ENCODE measurements around the gene AHCYL2.
"Not testable (repeated sequence)": the region's sequence is repeated elsewhere in the genome, so short reads cannot be mapped to it uniquely, and the experiment has no call there.

The AHCYL2 gene

DNA sequence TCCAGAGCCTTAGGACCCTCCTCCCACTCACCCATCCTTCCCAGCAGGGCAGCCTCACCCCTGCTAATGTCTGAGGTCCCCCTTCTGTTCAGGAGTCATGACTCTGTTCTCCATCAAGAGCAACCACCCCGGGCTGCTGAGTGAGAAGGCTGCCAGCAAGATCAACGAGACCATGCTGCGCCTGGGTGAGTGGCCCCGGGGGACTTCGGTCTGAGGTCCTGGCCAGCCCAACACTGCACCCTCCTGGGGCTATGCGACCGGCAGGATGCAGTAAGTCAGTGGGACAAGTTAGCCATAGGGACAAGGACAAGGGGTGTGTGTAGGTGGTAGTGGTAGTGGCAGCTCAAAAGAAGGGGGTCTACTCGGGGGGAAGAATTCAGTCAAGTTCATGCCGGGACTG, 16.2 kb upstream of the AHCYL2 start:
- no peak for DNase-seq (ENCODE audit: low spot score)

DNA sequence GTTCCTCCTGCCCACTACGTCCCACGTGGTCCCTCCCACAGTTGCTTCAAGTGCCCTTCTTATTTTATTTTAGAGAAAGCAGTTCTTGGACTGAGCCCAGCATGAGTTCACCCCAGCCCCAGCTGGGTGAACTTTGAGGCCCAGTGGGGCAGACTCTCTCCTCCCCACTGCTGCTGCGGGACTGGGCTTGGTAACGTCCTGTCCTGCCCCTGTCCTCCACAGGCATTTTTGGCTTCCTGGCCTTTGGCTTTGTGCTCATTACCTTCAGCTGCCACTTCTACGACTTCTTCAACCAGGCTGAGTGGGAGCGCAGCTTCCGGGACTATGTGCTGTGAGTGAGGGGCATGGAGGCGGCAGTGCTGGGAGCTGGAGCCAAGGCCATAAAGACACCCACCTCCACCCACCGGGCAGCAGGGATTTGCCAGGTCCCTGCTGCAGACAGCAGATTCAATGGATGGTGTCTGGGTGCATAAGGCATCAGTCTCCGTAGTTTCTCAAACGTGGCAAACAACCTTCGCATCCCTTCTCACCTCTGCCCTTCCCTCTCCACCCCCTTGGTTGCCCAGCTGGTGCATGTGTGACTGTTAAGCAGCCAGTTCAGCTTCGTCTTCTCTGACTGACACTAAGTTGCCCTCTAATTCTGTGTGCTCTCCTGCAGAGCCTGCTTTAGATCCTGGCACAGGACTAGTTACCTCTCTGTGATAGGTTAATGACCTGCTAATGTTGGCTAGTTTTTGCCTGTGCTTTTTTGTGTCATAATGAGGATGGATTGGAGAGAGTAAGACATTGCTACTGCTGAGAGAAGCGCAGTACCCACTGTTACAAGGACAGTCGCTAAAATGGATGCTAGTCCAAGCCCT, 15.5 kb upstream of the AHCYL2 start:
- DNase-seq (ENCODE audit: low spot score): no peak

GRCh38 chr7:129210256-129210988, 14.4 kb upstream of the AHCYL2 start:
- peak; percentile 43 for DNase-seq (ENCODE audit: low spot score)

DNA sequence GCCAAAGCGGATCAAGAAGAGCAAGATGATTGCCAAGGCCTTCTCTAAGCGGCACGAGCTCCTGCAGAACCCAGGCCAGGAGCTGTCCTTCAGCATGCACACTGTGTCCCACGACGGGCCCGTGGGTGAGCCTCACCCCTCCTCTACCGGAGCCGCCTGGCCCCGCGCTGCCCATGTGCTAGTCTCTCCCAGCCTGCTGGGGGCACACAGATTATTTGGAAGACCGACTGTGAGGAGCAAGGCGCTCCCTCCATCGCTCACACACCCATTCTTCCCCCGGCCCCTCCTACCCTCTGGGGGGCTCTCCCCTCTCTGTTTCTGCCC, 13.9 kb upstream of the AHCYL2 start:
- DNase-seq (ENCODE audit: low spot score): no peak

- DNase-seq (ENCODE audit: low spot score): no peak
Observed at GRCh38 chr7:129212126-129212525, 12.7 kb upstream of the AHCYL2 start.

GRCh38 chr7:129212596-129212995, 12.2 kb upstream of the AHCYL2 start:
- no peak for DNase-seq (ENCODE audit: low spot score)

DNA sequence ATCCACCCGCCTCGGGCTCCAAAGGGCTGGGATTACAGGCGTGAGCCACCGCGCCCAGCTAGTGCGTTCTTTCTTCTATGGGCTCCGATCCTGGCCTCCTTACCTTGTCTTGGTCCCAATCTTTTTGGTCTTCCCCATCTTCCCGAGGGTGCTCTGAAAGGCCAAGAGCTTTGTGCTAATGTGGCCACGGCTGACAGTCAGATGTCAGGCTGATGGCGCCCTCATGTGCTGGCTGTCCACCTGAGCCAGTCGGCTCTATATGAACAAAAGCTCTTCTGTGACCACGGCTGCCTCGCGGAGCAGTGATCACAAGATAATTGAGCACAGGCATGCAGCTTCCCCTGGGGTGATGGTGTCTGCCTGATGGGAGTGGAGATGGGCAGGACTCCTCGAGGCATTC, 11.0 kb upstream of the AHCYL2 start:
- peak; percentile 72 for DNase-seq (ENCODE audit: low spot score)

- not testable (repeated sequence) for DNase-seq (ENCODE audit: low spot score)
Observed at GRCh38 chr7:129215691-129216090, 9.1 kb upstream of the AHCYL2 start.

- not testable (repeated sequence) for DNase-seq (ENCODE audit: low spot score)
Observed at GRCh38 chr7:129216101-129216715, 8.6 kb upstream of the AHCYL2 start.

DNA sequence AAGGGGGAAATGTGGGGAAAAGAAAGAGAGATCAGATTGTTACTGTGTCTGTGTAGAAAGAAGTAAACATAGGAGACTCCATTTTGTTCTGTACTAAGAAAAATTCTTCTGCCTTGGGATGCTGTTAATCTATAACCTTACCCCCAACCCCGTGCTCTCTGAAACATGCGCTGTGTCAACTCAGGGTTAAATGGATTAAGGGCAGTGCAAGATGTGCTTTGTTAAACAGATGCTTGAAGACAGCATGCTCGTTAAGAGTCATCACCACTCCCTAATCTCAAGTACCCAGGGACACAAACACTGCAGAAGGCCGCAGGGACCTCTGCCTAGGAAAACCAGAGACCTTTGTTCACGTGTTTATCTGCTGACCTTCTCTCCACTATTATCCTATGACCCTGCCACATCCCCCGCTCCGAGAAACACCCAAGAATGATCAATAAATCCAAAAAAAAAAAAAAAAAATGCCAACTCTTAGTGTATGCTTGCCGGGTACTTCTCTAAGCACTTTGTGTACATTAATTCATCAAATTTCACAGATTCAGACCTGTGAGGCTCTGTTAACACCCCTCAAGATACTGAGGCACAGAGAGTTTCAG, 7.9 kb upstream of the AHCYL2 start:
- DNase-seq (ENCODE audit: low spot score): not testable (repeated sequence)

GRCh38 chr7:129218514-129219062, 6.2 kb upstream of the AHCYL2 start:
- DNase-seq (ENCODE audit: low spot score): peak; percentile 89

- not testable (repeated sequence) for DNase-seq (ENCODE audit: low spot score)
Observed at GRCh38 chr7:129219166-129219565, 5.7 kb upstream of the AHCYL2 start.

DNA sequence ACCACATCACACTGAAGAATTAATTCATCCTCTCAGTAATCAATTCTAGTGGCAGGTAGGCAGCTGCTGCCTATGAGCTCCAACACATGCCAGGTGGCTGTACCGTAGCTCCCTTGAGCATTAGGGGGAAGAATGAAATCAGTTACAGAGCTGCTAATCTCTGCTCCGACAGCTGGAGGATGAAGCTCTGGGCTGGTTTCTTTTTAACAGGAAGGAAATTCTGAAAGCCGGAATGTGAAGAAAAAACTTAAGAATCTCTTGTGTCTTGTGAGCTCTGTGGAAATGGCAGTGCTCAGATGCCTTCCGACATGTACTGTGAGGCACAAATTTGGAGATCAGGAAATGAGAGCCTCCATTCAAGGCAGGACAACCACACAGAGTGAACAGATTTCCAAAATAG, 2.8 kb upstream of the AHCYL2 start:
- no peak for DNase-seq (ENCODE audit: low spot score)

GRCh38 chr7:129225206-129225930, 538 bp downstream of the AHCYL2 start:
- peak; percentile 49 for DNase-seq (ENCODE audit: low spot score)

DNA sequence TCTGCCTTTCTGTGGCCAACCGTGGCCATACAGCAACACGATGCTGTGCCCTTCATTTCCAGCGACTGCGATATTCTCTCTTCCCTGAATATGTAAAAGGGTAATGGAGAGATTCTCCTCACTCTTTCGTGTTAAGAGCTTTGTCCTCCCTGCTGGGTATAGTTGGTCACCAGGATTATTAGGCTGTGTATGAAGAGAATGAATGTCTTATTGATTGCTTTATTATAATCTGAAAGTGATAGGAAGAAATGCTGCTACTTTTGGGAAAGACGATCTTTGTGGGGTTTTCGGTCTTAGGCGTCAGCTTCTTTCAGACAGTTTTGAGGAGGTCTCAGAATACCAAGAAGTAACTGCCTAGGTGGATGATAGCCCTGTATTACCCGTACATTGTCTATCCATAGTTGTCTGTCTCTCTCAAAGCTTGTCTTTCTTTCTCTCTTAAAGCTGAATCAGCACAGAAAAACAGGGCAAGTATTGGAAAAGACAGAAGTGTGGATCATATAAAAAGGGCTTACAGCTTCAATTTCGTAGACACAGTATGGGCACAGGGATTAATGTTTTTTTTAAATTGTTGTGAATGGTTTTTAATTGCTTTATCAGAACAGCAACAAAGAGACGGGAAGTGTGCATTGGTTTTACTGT, 1.2 kb downstream of the AHCYL2 start:
- DNase-seq (ENCODE audit: low spot score): no peak

DNA sequence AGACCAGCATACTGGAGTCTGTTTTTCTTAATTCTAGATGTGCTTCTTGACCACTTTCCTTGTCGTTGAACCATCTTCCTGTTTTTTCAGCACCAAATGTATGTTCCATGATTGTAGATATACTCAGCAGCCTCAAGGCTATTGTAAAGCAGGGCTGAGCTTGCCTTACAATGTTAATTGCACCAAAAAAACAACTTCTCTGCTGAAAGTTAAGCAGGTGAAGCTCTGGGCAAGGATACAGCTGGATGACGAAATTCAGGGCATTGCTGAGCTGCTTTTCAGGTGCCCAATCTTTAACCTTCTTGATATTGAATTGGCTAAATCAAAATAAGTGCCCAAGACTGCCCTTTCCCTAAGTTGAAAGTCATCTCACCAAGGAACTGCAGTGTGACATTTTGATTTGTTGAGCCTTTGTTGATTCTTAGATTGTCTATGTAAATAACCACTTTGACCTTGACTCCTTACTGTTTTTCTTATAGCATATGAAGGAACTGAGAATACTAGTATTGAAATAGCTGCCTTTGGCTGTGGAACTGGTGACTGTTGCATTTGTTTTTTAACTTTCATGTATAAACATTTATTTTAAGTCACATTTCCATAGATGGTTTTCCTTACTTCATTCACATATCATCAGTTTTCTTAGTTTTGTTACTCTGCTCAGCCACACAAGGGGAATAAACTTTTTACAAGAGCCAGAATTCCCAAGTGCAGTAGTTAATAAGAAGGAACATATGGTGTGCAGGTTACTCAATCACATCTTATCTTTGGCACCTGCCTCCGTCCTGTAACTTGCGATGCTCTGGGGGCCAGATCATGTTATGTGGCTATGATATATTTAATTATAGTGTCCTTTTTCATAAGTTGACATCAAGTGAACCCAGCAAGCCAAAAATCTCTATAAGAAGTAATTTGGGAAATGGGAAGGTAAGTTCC, 3.1 kb downstream of the AHCYL2 start:
- no peak for DNase-seq (ENCODE audit: low spot score)

DNA sequence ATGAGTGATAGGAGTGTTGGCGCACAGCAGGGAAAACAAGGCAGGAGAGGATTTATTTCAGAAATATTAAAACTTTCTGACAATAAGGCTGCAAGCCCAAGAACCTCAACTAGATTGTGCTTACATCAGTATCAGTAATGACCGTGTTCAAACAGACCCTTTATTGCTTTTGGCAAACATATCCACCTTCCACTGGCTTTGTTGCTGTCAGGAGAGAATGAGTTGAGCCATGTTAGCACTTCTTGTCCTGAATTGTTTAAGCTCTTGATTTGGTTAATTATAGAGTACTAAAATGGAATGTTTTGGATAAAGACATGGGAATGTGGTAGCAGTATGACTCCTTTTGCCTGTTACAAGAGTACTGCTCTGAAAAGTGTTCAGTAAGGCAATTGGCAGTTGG, 3.8 kb downstream of the AHCYL2 start:
- DNase-seq (ENCODE audit: low spot score): no peak

GRCh38 chr7:129231666-129232065, 6.8 kb downstream of the AHCYL2 start:
- DNase-seq (ENCODE audit: low spot score): no peak

- no peak for DNase-seq (ENCODE audit: low spot score)
Observed at GRCh38 chr7:129238546-129238945, 13.7 kb downstream of the AHCYL2 start.
